ENCODE data around the gene GARIN5A.
A peak's percentile ranks its signal among the peaks of the same experiment; 100 is the strongest.
"Not testable (repeated sequence)": the region's sequence is repeated elsewhere in the genome, so short reads cannot be mapped to it uniquely, and the experiment has no call there.

Gene GARIN5A

GRCh38 chr19:50486823-50487515 is 10.3 kb upstream of the GARIN5A start:
- peak; percentile 77 for DNase-seq

- DNase-seq = no peak
Measured at GRCh38 chr19:50485284-50485955, 8.8 kb upstream of the GARIN5A start.

- no peak for DNase-seq
Measured at GRCh38 chr19:50482916-50483315, 6.3 kb upstream of the GARIN5A start.

GRCh38 chr19:50482271-50482855 is 5.7 kb upstream of the GARIN5A start:
- DNase-seq = no peak

GRCh38 chr19:50481351-50482149 is 4.9 kb upstream of the GARIN5A start:
- DNase-seq = no peak

- no peak for DNase-seq
Measured at GRCh38 chr19:50480281-50481111, 3.8 kb upstream of the GARIN5A start.

- DNase-seq = no peak
Measured at GRCh38 chr19:50479761-50480251, 3.2 kb upstream of the GARIN5A start.

- peak; percentile 42 for DNase-seq
Measured at GRCh38 chr19:50478901-50479715, 2.5 kb upstream of the GARIN5A start.

- no peak for DNase-seq
Measured at GRCh38 chr19:50477751-50478515, 1.3 kb upstream of the GARIN5A start.

- DNase-seq = no peak
Measured at GRCh38 chr19:50476907-50477238, 225 bp upstream of the GARIN5A start.

GRCh38 chr19:50475736-50476223 is 868 bp downstream of the GARIN5A start:
- DNase-seq = no peak

- DNase-seq = no peak
Measured at GRCh38 chr19:50475101-50475568, 1.5 kb downstream of the GARIN5A start.

GRCh38 chr19:50473336-50473735 is 3.3 kb downstream of the GARIN5A start:
- DNase-seq = not testable (repeated sequence)

- DNase-seq = no peak
Measured at GRCh38 chr19:50468818-50469217, 7.8 kb downstream of the GARIN5A start.

GRCh38 chr19:50467566-50467965 is 9.1 kb downstream of the GARIN5A start:
- DNase-seq = no peak

- no peak for DNase-seq
Measured at GRCh38 chr19:50466706-50467039, 10.0 kb downstream of the GARIN5A start.

- DNase-seq = no peak
Measured at GRCh38 chr19:50465986-50466705, 10.5 kb downstream of the GARIN5A start.

GRCh38 chr19:50465000-50465399 is 11.6 kb downstream of the GARIN5A start:
- DNase-seq = no peak

GRCh38 chr19:50464348-50464747 is 12.3 kb downstream of the GARIN5A start:
- no peak for DNase-seq

- no peak for DNase-seq
Measured at GRCh38 chr19:50462970-50463369, 13.7 kb downstream of the GARIN5A start.

Measured in stimulated activated CD4-positive, alpha-beta T cell treated with anti-CD3 and anti-CD28 coated beads, Interleukin-15, amount 100 ng/mL, for 24 hours (primary cell).